Natural killer cell (primary cell): Measurements from ENCODE around the gene ACCSL. TPM values are rescaled to one million over a fixed set of nuclear protein-coding genes. Genes with fewer than 3 reads are reported as not detected.

Experiments
- ATAC-seq, 3 donors: fragments of 150-1000 bp in 2 of 3; fragments of 200-7000 bp in 1 of 3; cut with Tn5 transposase; 1 replicate in 1 of 3; 2 replicates in 2 of 3; pipeline ENCODE4 v1.10.0; 2021; ENCODE audit warnings: mild to moderate bottlenecking in 2 of 3, moderate library complexity in 2 of 3
- DNase-seq, 2 donors: peaks; one replicate each; pipeline versions ENCODE4 v3.0.0 to v3.0.0-alpha.2; 2013 to 2021; ENCODE audit warnings: mixed read lengths in 1 of 2
- H3K27ac ChIP-seq: one replicate; pipeline ENCODE4 v1.5.1; 2013; ENCODE audit warnings: mild to moderate bottlenecking, low read length
- H3K27me3 ChIP-seq: one replicate; pipeline ENCODE4 v1.6.1; 2013; ENCODE audit warnings: low read length; ENCODE audit not compliant: control insufficient read depth, insufficient read depth
- H3K36me3 ChIP-seq: one replicate; pipeline ENCODE4 v1.6.1; 2013; ENCODE audit warnings: low read length; ENCODE audit not compliant: control insufficient read depth, insufficient read depth
- H3K4me1 ChIP-seq: one replicate; pipeline ENCODE4 v1.6.1; 2013; ENCODE audit warnings: low read length; ENCODE audit not compliant: control insufficient read depth, insufficient read depth
- H3K4me3 ChIP-seq: one replicate; pipeline ENCODE4 v1.5.1; 2013; ENCODE audit warnings: low read length
- H3K9me3 ChIP-seq: one replicate; pipeline ENCODE4 v1.6.1; 2013; ENCODE audit warnings: low read length; ENCODE audit not compliant: control insufficient read depth, insufficient read depth
- H3K27ac Mint-ChIP-seq, 2 donors: one replicate each; pipeline ENCODE4 v1.8.0; 2022; ENCODE audit warnings: mild to moderate bottlenecking in 2 of 2, mixed read lengths in 2 of 2, moderate library complexity in 1 of 2
- H3K27me3 Mint-ChIP-seq, 2 donors: one replicate each; pipeline ENCODE4 v1.8.0; 2022; ENCODE audit warnings: low read depth in 2 of 2, mixed read lengths in 2 of 2
- H3K36me3 Mint-ChIP-seq: one replicate; pipeline ENCODE4 v1.8.0; 2022; ENCODE audit warnings: mixed read lengths
- H3K4me1 Mint-ChIP-seq, 2 donors: one replicate each; pipeline ENCODE4 v1.8.0; 2022; ENCODE audit warnings: mixed read lengths in 2 of 2
- H3K4me3 Mint-ChIP-seq: one replicate; pipeline ENCODE4 v1.8.0; 2022; ENCODE audit warnings: mild to moderate bottlenecking, moderate library complexity, mixed read lengths
- H3K9me3 Mint-ChIP-seq, 2 donors: one replicate each; pipeline ENCODE4 v1.8.0; 2022; ENCODE audit warnings: mixed read lengths in 2 of 2
- CTCF ChIP-seq: fragments of 200-600 bp; IDR thresholded peaks from one replicate; pipeline ENCODE4 v1.8.0; 2022; ENCODE audit warnings: antibody characterized with exemption
- WGBS: methylation state at CpG from one replicate; pipeline ENCODE4 v1.1.7; 2013; ENCODE audit warnings: missing lambda C conversion rate; ENCODE audit not compliant: insufficient coverage; 5-methylcytosine and 5-hydroxymethylcytosine counted together
- intact Hi-C: fragments of 100-400 bp; cut with micrococcal nuclease; formaldehyde crosslinking; loops from one replicate; pipeline ENCODE4 v1.14.2; 2022
- total RNA-seq, 4 donors: library from RNA; stranded (reverse); fragments of 120-200 nt in 1 of 4; gene quantifications; one replicate each; pipeline versions ENCODE4 v1.2.3 to v1.2.4, GENCODE V29; 2013 to 2022

ACCSL gene
- total RNA-seq, 3 donors from 2014 or later (not counting 1 experiment from before 2014, with no cell fraction given), result not detected

GRCh38 chr11:44083433-44083832 is 35.7 kb downstream of the ACCSL start:
- no peak for TF ChIP-seq CTCF
- Mint-ChIP-seq H3K36me3 (no peaks in the 10 kb centered on the region), H3K4me3 (no peak overlapping the region), H3K9me3 (no peaks in the 10 kb centered on the region), H3K27ac (no peak overlapping the region), H3K27me3 (no peaks in the 10 kb centered on the region), H3K4me1 (no peaks in the 10 kb centered on the region)
- Histone ChIP-seq H3K36me3 (no peaks in the 10 kb centered on the region), H3K27ac (no peak overlapping the region), H3K27me3 (no peaks in the 10 kb centered on the region), H3K4me3 (no peak overlapping the region), H3K4me1 (no peaks in the 10 kb centered on the region), H3K9me3 (no peaks in the 10 kb centered on the region)
- intact Hi-C loops, result no loop called here
- WGBS, result 91% methylated on average over 10 of the region's 10 CpGs
- ATAC-seq, result no peak
- no peak for DNase-seq

- ATAC-seq, result no peak
- DNase-seq, result no peak
- H3K27ac ChIP-seq, result no peak overlapping the region
- Mint-ChIP-seq H3K9me3 (no peaks in the 10 kb centered on the region), H3K36me3 (no peaks in the 10 kb centered on the region), H3K4me1 (no peaks in the 10 kb centered on the region), H3K27ac (no peak overlapping the region), H3K4me3 (no peak overlapping the region), H3K27me3 (no peaks in the 10 kb centered on the region)
- intact Hi-C loops, result no loop called here
- WGBS, result 80% methylated on average over 1 of the region's 5 CpGs
- H3K4me3 ChIP-seq, result no peak overlapping the region
- H3K9me3 ChIP-seq, result no peaks in the 10 kb centered on the region
- H3K27me3 ChIP-seq, result no peaks in the 10 kb centered on the region
- H3K36me3 ChIP-seq, result no peaks in the 10 kb centered on the region
- no peak for TF ChIP-seq CTCF
- H3K4me1 ChIP-seq, result no peaks in the 10 kb centered on the region
These were observed 36.1 kb downstream of the ACCSL start for GRCh38 chr11:44083906-44084305.

GRCh38 chr11:44085330-44085729 is 37.5 kb downstream of the ACCSL start:
- no peak overlapping the region for H3K27ac Mint-ChIP-seq
- Histone ChIP-seq H3K27me3 (no peaks in the 10 kb centered on the region), H3K4me3 (no peak overlapping the region), H3K27ac (no peak overlapping the region), H3K36me3 (no peaks in the 10 kb centered on the region), H3K4me1 (no peaks in the 10 kb centered on the region), H3K9me3 (no peaks in the 10 kb centered on the region)
- H3K4me1 Mint-ChIP-seq, result no peaks in the 10 kb centered on the region
- no CpG with 5 or more reads among the region's 1 CpG for WGBS
- ATAC-seq (no peak), DNase-seq (no peak)
- no peaks in the 10 kb centered on the region for H3K36me3 Mint-ChIP-seq
- H3K9me3 Mint-ChIP-seq, result no peaks in the 10 kb centered on the region
- TF ChIP-seq CTCF, result no peak
- no peaks in the 10 kb centered on the region for H3K27me3 Mint-ChIP-seq
- intact Hi-C loops, result no loop called here
- H3K4me3 Mint-ChIP-seq, result no peak overlapping the region

GRCh38 chr11:44088377-44088776 is 40.6 kb downstream of the ACCSL start:
- ATAC-seq, result no peak

More at GRCh38 chr11:44088377-44088776, 40.6 kb downstream of the ACCSL start:
- Mint-ChIP-seq H3K4me3 (no peak overlapping the region), H3K4me1 (no peaks in the 10 kb centered on the region), H3K27ac (no peak overlapping the region), H3K27me3 (no peaks in the 10 kb centered on the region), H3K36me3 (no peaks in the 10 kb centered on the region), H3K9me3 (no peaks in the 10 kb centered on the region)
- no peak for TF ChIP-seq CTCF
- Histone ChIP-seq H3K36me3 (no peaks in the 10 kb centered on the region), H3K4me1 (no peaks in the 10 kb centered on the region), H3K27me3 (no peaks in the 10 kb centered on the region), H3K27ac (no peak overlapping the region), H3K9me3 (no peaks in the 10 kb centered on the region), H3K4me3 (no peak overlapping the region)
- intact Hi-C loops, result no loop called here
- 41% methylated on average over 4 of the region's 4 CpGs for WGBS
- DNase-seq, result no peak
